Measurements from ENCODE around the gene RPL6. TPM values are rescaled to one million over a fixed set of nuclear protein-coding genes. Genes with fewer than 3 reads are reported as not detected.
"Not testable (repeated sequence)": the region's sequence is repeated elsewhere in the genome, so short reads cannot be mapped to it uniquely, and the experiment has no call there.

Gene RPL6
- polyA plus RNA-seq, 1 of the 3 experiments (the other 2 are of a cell fraction) = 2,073 TPM

DNA sequence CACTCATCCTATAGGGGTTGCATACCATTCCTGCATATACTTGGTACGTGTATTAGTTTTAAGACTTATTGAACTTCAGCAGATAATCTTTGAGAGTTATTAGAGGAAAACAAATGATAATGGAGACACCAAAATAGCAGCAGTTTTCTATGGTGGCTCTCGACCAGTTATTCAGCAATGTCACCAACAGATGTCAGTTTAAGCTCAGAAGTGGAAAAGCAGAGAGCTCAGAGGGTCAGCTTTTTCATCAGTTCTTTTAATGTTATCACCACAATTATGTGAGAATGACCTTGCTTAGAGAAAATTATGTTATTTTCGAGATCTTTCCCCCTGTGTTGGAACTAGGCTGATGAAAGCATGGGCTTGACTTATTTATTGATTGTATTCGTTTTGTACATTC, 41.3 kb upstream of the RPL6 start:
- H3K9ac ChIP-seq = no peak overlapping the region
- no peak for TF ChIP-seq GABPA (IDR thresholded peaks at IDR 0.05; ENCODE audit: low read depth)
- peak; percentile 48; the same call in 1 of the 2 replicates for TF ChIP-seq SMC3 (IDR thresholded peaks at IDR 0.05; ENCODE audit: low read depth, low read length)
- peak; percentile 86 for TF ChIP-seq RAD21 (IDR thresholded peaks at IDR 0.05; ENCODE audit: low read length)
- TF ChIP-seq EZH2phosphoT487 (IDR thresholded peaks at IDR 0.05; ENCODE audit: borderline replicate concordance, low read depth) = no peak
- no peak for TF ChIP-seq EP300 (IDR thresholded peaks at IDR 0.05; ENCODE audit: borderline replicate concordance in 1 of 2, low read depth in 1 of 2, low read length in 1 of 2)
- TF ChIP-seq FOXJ3 (CRISPR knock-in tag; IDR thresholded peaks at IDR 0.05) = no peak
- no peak for TF ChIP-seq FOXM1 (IDR thresholded peaks at IDR 0.05; ENCODE audit: low read depth)
- no peak for TF ChIP-seq NRF1 (IDR thresholded peaks at IDR 0.05; ENCODE audit: low read depth, low read length)
- TF ChIP-seq TEAD4 (IDR thresholded peaks at IDR 0.05; ENCODE audit: borderline replicate concordance, insufficient read depth) = no peak
- H3K9me3 ChIP-seq = no peaks in the 10 kb centered on the region
- 90% methylated on average over 4 of the region's 4 CpGs for WGBS (ENCODE audit: low lambda C conversion rate)
- no peaks in the 10 kb centered on the region for H3K9me2 ChIP-seq
- H3K79me2 ChIP-seq (ENCODE audit: insufficient read depth) = peaks cover 7% of the 10 kb centered on the region; the same call in 1 of the 2 replicates
- no peaks in the 10 kb centered on the region for H4K20me1 ChIP-seq (ENCODE audit: insufficient read depth)
- H3K27me3 ChIP-seq (ENCODE audit: insufficient read depth) = no peaks in the 10 kb centered on the region
- H2AFZ ChIP-seq (ENCODE audit: low read depth) = no peak overlapping the region
- H3K27ac ChIP-seq (ENCODE audit: low read depth in 2 of 2, low read length in 1 of 2) = peak overlapping the region in 1 of 2 experiments; percentile 12; a peak in 1 of 4 replicates
- no peaks in the 10 kb centered on the region for H3K4me1 ChIP-seq (ENCODE audit: control insufficient read depth in 1 of 2, insufficient read depth in 2 of 2, low read depth in 1 of 2, low read length in 1 of 2)
- H3F3A ChIP-seq (replicated peaks; ENCODE audit: insufficient read depth) = no peaks in the 10 kb centered on the region
- H3K36me3 ChIP-seq (replicated peaks in 1 of 2; ENCODE audit: control insufficient read depth in 1 of 2, insufficient read depth in 2 of 2, low read length in 1 of 2) = peaks cover 21 to 59% of the 10 kb centered on the region in 2 experiments
- no peak overlapping the region for H3K4me3 ChIP-seq (ENCODE audit: low read depth in 2 of 2, low read length in 1 of 2)
- ChIA-PET POLR2A (no interaction called here), CTCF (interaction anchor here (0.7 to 2.3 kb wide), 27 partner anchors 11 to 724 kb away, joined by 3 to 18 read pairs (median 4); no protein-coding TSS in a partner anchor)
- H3K4me2 ChIP-seq = no peak overlapping the region
- DNase-seq = peak; percentile 47

DNA sequence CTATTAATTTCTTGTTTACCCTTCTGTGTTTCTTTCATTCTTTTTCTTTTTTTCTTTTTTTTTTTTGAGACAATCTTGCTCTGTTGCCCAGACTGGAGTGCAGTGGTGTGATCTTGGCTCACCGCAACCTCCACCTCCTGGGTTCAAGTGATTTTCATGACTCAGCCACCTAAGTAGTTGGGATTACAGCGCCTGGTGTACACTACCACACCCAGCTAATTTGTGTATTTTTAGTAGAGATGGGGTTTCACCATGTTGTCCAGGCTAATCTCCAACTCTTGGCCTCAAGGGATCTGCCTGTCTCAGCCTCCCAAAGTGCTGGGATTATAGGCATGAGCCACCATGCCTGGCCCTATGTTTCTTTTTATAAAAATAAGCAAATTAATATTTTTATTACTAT, 38.8 kb upstream of the RPL6 start:
- H3K4me1 ChIP-seq (ENCODE audit: control insufficient read depth in 1 of 2, insufficient read depth in 2 of 2, low read depth in 1 of 2, low read length in 1 of 2); DNase-seq; H3K9ac ChIP-seq; H4K20me1 ChIP-seq (ENCODE audit: insufficient read depth); H3K4me2 ChIP-seq; H3K9me3 ChIP-seq; H3F3A ChIP-seq (replicated peaks; ENCODE audit: insufficient read depth); POLR2A ChIA-PET; H3K27me3 ChIP-seq (ENCODE audit: insufficient read depth); H3K4me3 ChIP-seq (ENCODE audit: low read depth in 2 of 2, low read length in 1 of 2); H3K27ac ChIP-seq (ENCODE audit: low read depth in 2 of 2, low read length in 1 of 2); H2AFZ ChIP-seq (ENCODE audit: low read depth); H3K9me2 ChIP-seq: not testable (repeated sequence)
- peaks cover 11 to 49% of the 10 kb centered on the region in 2 experiments for H3K36me3 ChIP-seq (replicated peaks in 1 of 2; ENCODE audit: control insufficient read depth in 1 of 2, insufficient read depth in 2 of 2, low read length in 1 of 2)
- H3K79me2 ChIP-seq (ENCODE audit: insufficient read depth) = peaks cover 32% of the 10 kb centered on the region
- WGBS (ENCODE audit: low lambda C conversion rate) = 100% methylated on average over 2 of the region's 2 CpGs
- CTCF ChIA-PET = interaction anchor here (0.6 to 1.2 kb wide), 2 partner anchors 705 to 807 kb away, joined by 3 to 4 read pairs; no protein-coding TSS in a partner anchor

DNA sequence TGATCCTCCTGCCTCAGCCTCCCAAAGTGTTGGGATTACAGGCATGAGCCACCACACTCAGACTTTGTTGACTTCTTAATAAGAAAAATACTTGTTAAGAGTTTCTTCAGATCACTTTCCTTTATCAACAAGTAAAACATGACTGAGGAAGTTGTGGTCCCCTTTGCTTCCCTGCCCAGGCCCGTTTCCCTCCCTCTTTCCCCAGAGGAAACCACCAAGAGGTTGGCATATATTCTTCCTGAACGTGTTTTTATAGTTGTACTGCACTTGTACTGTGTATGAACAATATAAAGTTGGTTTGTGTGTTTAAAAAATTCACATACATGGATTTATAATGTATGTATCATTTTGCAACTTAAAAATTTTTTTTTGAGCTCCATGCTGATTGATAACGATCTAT, 37.7 kb upstream of the RPL6 start:
- no peaks in the 10 kb centered on the region for H3K9me3 ChIP-seq
- H3K9me2 ChIP-seq = no peaks in the 10 kb centered on the region
- no peak for DNase-seq
- H3K27ac ChIP-seq (ENCODE audit: low read depth in 2 of 2, low read length in 1 of 2) = no peak overlapping the region
- H3K4me2 ChIP-seq = no peak overlapping the region
- peaks cover 14% of the 10 kb centered on the region; the same call in 1 of the 2 replicates for H4K20me1 ChIP-seq (ENCODE audit: insufficient read depth)
- POLR2A ChIA-PET = no interaction called here
- no peaks in the 10 kb centered on the region for H3K27me3 ChIP-seq (ENCODE audit: insufficient read depth)
- H3K4me1 ChIP-seq (ENCODE audit: control insufficient read depth in 1 of 2, insufficient read depth in 2 of 2, low read depth in 1 of 2, low read length in 1 of 2) = no peaks in the 10 kb centered on the region
- H3K79me2 ChIP-seq (ENCODE audit: insufficient read depth) = peaks cover 41% of the 10 kb centered on the region
- 89% methylated on average over 3 of the region's 3 CpGs for WGBS (ENCODE audit: low lambda C conversion rate)
- H3K4me3 ChIP-seq (ENCODE audit: low read depth in 2 of 2, low read length in 1 of 2) = no peak overlapping the region
- no peak overlapping the region for H2AFZ ChIP-seq (ENCODE audit: low read depth)
- CTCF ChIA-PET = no interaction called here
- H3F3A ChIP-seq (replicated peaks; ENCODE audit: insufficient read depth) = peaks cover 4% of the 10 kb centered on the region
- H3K9ac ChIP-seq = no peak overlapping the region
- H3K36me3 ChIP-seq (replicated peaks in 1 of 2; ENCODE audit: control insufficient read depth in 1 of 2, insufficient read depth in 2 of 2, low read length in 1 of 2) = peaks cover 11 to 49% of the 10 kb centered on the region in 2 experiments
- TF ChIP-seq, protein P1, sequence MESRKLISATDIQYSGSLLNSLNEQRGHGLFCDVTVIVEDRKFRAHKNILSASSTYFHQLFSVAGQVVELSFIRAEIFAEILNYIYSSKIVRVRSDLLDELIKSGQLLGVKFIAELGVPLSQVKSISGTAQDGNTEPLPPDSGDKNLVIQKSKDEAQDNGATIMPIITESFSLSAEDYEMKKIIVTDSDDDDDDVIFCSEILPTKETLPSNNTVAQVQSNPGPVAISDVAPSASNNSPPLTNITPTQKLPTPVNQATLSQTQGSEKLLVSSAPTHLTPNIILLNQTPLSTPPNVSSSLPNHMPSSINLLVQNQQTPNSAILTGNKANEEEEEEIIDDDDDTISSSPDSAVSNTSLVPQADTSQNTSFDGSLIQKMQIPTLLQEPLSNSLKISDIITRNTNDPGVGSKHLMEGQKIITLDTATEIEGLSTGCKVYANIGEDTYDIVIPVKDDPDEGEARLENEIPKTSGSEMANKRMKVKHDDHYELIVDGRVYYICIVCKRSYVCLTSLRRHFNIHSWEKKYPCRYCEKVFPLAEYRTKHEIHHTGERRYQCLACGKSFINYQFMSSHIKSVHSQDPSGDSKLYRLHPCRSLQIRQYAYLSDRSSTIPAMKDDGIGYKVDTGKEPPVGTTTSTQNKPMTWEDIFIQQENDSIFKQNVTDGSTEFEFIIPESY (IDR thresholded peaks at IDR 0.05; ENCODE audit: borderline replicate concordance, low read depth) = no peak
- TF ChIP-seq NRF1 (IDR thresholded peaks at IDR 0.05; ENCODE audit: low read depth, low read length) = no peak
- TF ChIP-seq, protein P2, sequence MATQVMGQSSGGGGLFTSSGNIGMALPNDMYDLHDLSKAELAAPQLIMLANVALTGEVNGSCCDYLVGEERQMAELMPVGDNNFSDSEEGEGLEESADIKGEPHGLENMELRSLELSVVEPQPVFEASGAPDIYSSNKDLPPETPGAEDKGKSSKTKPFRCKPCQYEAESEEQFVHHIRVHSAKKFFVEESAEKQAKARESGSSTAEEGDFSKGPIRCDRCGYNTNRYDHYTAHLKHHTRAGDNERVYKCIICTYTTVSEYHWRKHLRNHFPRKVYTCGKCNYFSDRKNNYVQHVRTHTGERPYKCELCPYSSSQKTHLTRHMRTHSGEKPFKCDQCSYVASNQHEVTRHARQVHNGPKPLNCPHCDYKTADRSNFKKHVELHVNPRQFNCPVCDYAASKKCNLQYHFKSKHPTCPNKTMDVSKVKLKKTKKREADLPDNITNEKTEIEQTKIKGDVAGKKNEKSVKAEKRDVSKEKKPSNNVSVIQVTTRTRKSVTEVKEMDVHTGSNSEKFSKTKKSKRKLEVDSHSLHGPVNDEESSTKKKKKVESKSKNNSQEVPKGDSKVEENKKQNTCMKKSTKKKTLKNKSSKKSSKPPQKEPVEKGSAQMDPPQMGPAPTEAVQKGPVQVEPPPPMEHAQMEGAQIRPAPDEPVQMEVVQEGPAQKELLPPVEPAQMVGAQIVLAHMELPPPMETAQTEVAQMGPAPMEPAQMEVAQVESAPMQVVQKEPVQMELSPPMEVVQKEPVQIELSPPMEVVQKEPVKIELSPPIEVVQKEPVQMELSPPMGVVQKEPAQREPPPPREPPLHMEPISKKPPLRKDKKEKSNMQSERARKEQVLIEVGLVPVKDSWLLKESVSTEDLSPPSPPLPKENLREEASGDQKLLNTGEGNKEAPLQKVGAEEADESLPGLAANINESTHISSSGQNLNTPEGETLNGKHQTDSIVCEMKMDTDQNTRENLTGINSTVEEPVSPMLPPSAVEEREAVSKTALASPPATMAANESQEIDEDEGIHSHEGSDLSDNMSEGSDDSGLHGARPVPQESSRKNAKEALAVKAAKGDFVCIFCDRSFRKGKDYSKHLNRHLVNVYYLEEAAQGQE (IDR thresholded peaks at IDR 0.05; ENCODE audit: low read depth, low read length) = no peak
- TF ChIP-seq NFIC (IDR thresholded peaks at IDR 0.05; ENCODE audit: borderline replicate concordance) = no peak
- TF ChIP-seq EZH2phosphoT487 (IDR thresholded peaks at IDR 0.05; ENCODE audit: borderline replicate concordance, low read depth) = no peak
- TF ChIP-seq MXI1 (IDR thresholded peaks at IDR 0.05; ENCODE audit: low read depth, low read length) = no peak
- no peak for TF ChIP-seq TEAD4 (IDR thresholded peaks at IDR 0.05; ENCODE audit: borderline replicate concordance, insufficient read depth)
- TF ChIP-seq YY1 (IDR thresholded peaks at IDR 0.05; ENCODE audit: low read depth) = no peak
- TF ChIP-seq FOSL2 (IDR thresholded peaks at IDR 0.05; ENCODE audit: borderline replicate concordance, low read depth) = no peak
- TF ChIP-seq POLR2AphosphoS5 (IDR thresholded peaks at IDR 0.05; ENCODE audit: low read depth, low read length) = no peak
